ENCODE data around the gene EYA2.

DNA sequence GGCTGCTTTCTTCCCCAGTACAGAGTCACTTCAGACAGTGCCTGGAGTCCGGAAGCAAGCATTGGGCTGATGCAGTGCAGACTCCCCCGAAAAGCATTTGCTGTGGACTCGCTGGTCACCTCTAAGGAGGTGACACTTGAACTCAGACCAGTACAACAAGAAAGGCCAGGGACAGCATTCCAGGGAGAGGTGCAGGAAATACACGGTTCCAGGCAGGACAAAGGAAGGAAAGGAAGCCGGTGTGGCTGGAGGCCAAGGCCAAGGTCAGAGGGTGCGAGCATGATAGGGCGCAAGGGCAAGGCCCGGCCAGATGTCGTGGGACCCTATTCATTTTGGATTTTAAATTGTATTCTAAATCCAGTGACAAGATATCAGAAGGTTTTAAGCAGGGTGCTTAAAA is 300.9 kb downstream of the EYA2 start:
- TF ChIP-seq, protein P1, sequence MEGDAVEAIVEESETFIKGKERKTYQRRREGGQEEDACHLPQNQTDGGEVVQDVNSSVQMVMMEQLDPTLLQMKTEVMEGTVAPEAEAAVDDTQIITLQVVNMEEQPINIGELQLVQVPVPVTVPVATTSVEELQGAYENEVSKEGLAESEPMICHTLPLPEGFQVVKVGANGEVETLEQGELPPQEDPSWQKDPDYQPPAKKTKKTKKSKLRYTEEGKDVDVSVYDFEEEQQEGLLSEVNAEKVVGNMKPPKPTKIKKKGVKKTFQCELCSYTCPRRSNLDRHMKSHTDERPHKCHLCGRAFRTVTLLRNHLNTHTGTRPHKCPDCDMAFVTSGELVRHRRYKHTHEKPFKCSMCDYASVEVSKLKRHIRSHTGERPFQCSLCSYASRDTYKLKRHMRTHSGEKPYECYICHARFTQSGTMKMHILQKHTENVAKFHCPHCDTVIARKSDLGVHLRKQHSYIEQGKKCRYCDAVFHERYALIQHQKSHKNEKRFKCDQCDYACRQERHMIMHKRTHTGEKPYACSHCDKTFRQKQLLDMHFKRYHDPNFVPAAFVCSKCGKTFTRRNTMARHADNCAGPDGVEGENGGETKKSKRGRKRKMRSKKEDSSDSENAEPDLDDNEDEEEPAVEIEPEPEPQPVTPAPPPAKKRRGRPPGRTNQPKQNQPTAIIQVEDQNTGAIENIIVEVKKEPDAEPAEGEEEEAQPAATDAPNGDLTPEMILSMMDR (IDR thresholded peaks at IDR 0.05; ENCODE audit: poor library complexity), result no peak
- TF ChIP-seq EZH2phosphoT487 (IDR thresholded peaks at IDR 0.05; ENCODE audit: low read depth, severe bottlenecking, unreplicated experiment), result no peak

Measured in hepatocyte (in vitro differentiated cells).